ENCODE data around the gene SPECC1L.
"Not testable (repeated sequence)": the region's sequence is repeated elsewhere in the genome, so short reads cannot be mapped to it uniquely, and the experiment has no call there.

The SPECC1L gene

DNA sequence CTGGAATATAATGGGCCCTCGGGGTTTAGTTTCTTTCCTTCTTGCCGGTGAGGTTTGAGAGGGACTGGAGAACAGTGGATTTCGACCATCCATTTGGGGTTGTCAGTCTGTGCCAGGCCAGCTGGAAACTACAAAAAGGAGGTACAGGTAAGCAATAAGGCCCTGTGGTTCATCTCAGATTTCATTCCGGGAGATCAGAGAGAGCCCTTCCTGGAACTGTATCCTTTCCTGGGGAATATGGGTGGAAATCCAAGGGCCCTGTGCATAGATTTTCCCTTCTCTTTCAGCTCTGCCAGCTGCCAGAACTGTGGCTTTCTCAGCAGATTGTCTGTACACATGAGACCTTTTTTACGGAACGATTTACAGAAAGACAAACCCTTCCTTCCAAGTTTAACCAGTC is 17.2 kb downstream of the SPECC1L start:
- DNase-seq (ENCODE audit: low read depth): not testable (repeated sequence)

DNA sequence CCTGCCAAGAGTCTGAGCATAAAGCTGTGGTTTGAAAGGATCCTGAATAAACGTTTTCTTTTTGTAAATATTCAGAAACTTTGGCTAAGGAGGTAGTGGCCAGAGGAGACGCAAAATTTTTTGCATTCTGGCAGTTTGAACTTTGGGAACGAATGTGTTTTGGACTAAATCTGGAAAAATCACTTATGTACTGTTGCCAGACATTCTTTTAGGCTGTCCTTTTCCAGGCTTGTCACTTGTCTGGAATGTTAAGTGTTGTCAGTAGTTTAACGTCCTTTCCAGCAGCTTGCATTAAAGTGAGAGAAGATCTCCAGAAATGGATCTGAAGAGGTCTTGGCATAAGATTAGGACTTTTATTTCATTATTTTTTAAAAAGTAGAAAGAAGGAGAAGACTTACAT is 18.5 kb downstream of the SPECC1L start:
- peak; percentile 74 for DNase-seq (ENCODE audit: low read depth)

DNA sequence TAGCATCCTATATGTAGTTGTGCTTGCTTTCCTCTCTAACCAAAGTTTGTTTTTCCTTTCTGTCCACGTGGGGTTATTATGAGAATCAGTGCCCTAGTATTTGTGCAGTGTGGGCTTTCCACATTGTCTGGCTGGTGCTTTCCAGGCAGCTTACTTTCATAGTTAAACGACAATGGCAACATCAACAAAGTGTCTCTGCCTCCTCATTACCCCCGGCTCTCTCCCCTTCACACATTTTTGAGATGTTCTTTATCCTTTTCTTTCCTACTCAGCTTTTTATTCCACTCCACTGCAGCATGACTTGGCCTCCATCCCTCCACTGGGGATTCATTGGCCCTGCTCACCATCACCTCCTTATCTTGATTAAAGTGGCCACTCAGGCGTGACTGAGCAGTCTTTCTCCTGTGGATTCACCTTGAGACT is 19.1 kb downstream of the SPECC1L start:
- DNase-seq (ENCODE audit: low read depth): no peak

DNA sequence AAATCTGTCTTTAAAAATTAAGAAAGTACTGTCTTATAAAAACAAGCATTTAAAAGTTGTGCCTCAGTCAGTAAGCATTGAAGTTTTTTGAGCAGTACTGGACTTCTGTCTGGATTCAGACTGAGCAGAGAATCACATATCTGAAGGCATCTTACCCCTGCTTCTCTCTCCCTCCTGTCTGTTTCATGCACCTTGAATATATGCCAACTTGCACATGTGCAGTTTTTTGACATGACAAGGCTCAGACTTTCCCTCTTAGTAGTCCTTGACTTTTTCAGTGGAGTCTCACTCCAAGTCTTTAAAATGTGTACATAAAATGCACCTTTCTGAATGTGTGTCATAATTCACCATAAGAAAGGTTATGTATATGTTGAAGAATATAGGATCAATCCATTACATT is 19.8 kb downstream of the SPECC1L start:
- no peak for DNase-seq (ENCODE audit: low read depth)

DNA sequence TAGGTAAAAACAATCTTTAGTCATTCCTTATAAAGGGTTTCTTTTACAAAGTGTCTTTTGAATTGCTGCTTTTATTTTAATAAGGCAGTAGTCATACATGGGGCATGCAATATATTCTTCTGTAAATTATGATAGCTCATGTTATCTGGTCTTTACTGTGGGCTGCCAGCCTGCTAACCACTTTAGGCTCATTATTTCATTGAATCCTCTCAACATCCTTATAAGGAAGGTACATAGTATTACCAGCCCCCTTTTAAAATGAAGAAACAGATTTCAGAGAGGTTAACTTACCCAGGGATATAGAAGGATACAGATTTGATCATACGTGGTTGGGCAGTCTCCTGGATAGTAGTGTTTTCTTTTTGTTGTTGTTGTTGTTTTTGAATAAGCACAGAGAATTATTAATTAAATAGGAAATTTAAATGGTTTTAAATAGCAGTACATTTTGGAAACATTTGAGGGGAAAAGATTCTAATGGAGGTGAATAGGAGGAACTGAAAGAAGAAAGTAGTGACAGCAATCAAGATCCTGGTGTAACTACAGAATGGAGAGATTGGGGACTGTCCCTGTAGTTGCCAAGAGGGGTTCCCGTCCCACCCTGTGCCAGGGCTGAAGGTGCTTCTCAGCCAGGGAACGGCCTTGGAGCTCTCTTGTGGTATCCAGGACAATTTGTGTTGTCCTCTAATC is 21.0 kb downstream of the SPECC1L start:
- no peak for DNase-seq (ENCODE audit: low read depth)

DNA sequence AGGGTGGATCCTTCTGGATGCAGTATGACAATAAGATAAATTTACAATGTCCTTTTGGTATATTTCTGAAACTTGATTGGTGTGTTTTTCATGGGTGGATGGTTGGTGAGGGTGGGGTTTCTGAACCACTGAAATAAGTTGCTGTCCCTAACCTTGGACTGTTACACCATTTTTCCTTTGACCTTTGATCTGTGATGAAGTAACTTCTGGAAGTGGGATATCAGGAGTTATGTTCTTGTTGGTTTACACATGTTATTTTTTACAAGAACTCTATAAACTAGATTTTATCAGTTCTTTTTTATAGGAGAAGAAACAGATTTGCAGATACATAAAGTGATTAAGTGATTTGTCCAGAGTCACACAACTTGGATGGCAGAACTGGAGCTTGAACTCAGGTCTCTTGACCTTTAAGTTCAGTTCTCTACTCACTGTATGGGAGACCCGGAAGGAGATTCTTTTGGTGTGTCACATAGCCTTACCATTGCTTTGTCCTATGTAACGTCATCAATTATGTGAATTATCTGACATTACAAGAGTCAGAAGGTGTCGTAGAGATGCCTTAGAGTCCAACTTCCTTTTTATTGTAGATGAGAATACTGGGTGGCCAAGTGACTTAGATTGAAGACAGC is 21.7 kb downstream of the SPECC1L start:
- not testable (repeated sequence) for DNase-seq (ENCODE audit: low read depth)

DNA sequence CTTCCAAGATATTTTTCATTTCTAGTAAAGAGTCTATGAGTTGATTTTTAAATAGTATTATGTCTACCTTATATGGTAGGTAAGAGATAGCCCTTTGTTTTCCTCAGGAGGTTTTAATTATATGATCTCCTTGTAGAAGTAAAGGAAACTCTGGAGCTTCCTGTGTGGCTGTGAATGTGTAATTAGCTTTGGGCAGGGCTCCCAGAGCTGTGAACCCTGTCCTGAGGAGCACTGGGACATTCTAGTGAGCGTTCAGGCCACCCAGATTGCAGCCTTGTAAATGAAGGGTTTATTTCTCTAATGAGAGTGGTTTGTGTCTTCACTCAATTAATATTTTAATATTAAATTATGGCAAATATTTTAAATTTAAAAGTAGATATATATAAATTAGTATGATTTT is 24.3 kb downstream of the SPECC1L start:
- DNase-seq (ENCODE audit: low read depth): not testable (repeated sequence)

DNA sequence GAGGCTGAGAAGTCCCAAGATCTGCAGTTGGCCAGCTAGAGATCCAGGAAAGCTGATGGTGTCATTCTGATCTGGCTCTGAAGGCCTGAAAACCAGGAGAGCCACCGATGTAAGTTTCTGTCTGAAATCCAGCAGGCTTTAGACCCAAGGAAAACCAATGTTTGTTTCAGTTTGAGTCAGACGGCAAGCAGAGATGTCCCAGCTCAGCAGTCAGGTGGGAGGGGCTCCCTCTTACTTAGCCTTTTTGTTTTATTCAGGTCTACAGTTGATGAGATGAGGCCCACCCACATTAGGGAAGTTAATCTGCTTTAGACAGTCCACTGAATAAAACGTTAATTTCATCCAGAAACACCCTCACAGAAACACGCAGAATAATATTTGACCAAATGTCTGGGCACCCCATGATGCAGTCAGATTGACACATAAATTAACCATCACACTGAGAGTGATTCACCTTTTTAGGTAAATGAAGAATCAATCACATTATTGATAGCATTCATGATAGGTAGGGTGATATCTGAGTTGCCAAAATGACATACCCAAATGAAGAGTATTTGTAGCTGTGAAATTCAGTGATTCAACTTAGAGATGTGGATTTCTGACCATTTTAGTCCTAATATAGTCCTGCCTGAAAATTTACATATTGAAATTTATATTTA is 28.0 kb downstream of the SPECC1L start:
- DNase-seq (ENCODE audit: low read depth): not testable (repeated sequence)

DNA sequence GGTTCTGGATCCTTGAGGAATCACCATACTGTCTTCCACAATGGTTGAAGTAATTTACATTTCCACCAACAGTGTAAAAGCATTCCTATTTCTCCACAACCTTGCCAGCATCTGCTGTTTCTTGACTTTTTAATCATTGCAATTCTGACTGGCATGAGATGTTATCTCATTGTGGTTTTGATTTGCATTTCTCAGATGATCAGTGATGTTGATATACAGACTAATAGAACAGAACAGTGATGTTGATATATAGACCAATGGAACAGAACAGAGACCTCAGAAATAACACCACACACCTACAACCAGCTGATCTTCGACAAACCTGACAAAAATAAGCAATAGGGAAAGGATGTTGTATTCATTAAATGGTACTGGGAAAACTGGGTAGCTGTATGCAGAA is 29.9 kb downstream of the SPECC1L start:
- DNase-seq (ENCODE audit: low read depth): not testable (repeated sequence)

DNA sequence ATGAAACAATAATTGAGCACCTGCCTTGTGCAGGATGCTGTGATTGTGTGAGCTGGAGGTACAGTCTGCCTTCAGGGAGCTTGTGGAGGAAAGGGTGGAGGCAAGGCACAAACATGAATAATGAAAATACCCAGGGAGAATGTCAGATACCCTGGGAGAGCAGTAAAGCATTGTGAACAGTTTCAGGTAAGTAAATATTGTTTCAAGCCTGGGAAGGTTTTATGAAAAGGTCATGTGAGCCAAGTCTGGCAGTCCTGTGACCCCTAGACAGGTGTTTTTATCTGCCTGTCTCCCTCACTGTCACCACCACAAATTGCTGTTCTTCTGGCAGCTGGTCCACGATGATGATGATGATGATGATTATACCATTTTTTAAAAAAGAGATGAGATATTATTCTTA is 32.0 kb downstream of the SPECC1L start:
- DNase-seq (ENCODE audit: low read depth): no peak

DNA sequence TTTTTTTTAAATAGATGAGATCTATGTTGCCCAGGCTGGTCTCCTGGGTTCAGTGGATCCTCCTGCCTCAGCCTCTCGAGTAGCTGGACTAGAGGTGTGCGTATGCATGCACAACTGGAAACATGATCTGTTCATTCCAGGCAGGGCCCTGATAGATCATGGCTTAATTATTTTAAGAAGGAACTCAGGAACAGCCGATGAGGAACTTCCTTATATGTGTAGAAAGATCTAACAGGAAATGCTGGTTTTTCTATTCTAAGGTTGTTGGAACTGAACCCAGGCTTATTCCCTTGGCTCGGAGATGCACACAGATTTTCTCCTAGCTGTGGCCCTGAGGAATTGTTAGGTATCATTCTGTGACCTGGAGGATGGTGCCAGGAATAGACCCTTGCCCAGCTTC is 32.4 kb downstream of the SPECC1L start:
- DNase-seq (ENCODE audit: low read depth): no peak

DNA sequence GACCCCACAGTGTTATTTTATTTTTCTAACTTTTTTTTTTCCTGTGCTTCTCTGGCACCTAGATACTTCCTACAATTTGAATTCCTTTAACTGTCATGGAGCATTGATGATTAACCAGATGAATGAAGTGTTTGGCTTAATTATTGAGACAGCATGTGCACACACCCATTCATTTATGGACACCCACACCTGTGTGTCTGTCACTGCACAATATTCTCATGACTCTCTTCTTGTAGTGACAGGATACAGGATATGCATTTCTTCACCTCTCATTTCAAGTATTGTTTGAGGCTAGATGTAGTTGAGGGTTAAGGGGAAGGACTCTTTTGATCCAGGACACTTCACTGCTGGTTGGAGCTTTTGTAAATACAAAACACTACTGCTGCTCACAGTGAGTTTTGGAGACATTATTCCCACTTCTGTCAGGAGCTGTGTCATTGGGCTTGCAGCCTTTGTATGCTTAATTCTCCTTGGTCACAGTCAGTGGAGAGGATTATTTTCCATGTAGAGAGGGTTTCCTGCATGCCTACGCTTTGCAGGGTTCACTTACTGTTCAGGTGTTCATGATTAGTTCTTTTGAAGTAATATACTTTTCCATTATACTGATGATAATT is 33.5 kb downstream of the SPECC1L start:
- DNase-seq (ENCODE audit: low read depth): no peak

DNA sequence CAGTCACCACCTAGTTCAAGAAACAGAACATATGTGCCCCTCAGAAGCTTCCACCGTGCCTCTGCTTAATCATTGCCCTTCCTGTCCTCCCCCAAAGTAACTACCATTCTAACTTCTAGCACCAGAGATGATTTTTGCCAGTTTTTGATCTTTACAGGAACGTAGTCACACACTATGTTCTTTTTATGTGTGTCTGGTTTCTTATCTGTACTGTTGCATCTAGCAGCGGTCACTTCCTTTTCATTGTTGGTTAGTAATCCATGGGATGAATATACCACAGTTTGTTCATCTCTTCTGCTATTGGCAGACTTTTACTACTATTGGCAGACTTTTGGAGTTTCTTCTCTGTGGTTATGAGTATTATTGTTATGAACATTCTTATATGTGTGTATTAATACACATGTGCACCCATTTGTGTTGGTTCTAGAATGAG is 34.6 kb downstream of the SPECC1L start:
- no peak for DNase-seq (ENCODE audit: low read depth)

DNA sequence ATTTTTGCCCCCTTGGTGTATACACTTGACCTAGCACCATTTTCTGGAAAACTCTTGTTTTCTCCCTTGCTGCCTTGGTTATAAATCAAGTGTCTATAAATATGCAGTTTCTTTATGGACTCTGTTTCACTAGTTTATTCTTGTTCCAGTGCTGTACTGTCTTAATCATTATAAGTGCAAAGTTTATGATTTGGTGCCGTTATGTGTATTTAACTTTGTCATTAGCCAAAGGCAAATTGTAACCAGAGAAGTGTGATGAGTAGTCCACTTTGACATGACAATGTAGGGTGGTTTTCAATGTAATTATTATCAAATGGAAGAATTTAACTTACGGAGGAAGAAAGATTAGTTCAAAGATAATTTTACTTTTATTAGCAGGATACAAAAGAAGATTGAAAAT is 40.3 kb downstream of the SPECC1L start:
- no peak for DNase-seq (ENCODE audit: low read depth)

DNA sequence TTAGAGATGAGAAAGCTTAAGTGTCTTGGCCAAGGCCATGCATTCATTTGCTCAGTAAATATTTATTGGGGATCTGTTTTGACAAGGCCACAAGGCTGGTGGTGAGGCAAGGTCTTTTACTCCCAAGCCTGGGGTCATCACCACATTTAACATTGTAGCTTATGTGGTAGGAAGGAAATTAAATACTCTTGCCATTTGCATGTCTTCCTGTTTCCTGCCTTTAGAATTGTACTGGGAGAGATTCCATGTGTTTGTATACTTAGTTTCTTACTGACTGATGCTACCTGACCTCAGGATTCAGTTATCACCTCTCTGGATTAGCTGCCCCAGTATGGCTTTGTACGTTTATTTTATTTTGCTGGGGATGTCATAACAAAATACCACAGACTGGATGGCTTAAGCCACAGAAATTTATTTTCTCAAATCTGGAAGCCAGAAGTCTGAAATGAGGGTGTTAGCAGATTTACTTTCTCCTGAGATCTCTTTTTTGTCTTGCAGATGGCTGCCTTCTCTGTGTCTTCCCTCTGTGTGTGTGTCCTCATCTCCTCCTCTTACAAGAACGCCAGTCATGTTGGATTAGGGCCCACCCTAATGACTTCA is 44.8 kb downstream of the SPECC1L start:
- DNase-seq (ENCODE audit: low read depth): no peak

DNA sequence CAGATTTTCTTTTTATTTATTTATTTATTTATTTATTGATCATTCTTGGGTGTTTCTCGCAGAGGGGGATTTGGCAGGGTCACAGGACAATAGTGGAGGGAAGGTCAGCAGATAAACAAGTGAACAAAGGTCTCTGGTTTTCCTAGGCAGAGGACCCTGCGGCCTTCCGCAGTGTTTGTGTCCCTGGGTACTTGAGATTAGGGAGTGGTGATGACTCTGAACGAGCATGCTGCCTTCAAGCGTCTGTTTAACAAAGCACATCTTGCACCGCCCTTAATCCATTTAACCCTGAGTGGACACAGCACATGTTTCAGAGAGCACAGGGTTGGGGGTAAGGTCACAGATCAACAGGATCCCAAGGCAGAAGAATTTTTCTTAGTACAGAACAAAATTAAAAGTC is 45.6 kb downstream of the SPECC1L start:
- not testable (repeated sequence) for DNase-seq (ENCODE audit: low read depth)

DNA sequence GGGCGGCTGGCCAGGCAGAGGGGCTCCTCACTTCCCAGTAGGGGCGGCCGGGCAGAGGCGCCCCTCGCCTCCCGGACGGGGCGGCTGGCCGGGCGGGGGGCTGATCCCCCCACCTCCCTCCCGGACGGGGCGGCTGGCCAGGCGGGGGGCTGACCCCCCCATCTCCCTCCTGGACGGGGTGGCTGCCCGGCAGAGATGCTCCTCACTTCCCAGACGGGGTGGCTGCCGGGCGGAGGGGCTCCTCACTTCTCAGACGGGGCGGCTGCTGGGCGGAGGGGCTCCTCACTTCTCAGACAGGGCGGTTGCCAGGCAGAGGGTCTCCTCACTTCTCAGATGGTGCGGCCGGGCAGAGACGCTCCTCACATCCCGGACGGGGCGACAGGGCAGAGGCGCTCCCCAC is 46.9 kb downstream of the SPECC1L start:
- DNase-seq (ENCODE audit: low read depth): not testable (repeated sequence)

DNA sequence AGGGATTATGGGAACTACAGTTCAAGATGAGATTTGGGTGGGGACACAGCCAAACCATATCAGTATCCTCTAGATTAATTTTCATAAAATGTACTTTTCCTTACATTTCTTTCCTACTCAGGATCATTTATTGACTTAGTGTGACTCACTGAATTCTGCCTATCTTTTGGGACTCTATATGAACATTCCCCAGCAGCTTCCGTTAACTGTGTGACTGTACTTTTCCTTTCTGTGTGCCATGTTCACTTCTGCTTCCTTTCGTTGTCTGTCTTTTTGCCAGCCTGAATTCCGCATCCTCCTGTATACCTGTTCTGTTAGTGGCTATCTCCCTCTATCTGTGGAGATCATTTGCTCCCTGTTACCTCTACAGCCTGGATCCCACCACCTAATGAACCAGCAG is 48.8 kb downstream of the SPECC1L start:
- DNase-seq (ENCODE audit: low read depth): no peak

DNA sequence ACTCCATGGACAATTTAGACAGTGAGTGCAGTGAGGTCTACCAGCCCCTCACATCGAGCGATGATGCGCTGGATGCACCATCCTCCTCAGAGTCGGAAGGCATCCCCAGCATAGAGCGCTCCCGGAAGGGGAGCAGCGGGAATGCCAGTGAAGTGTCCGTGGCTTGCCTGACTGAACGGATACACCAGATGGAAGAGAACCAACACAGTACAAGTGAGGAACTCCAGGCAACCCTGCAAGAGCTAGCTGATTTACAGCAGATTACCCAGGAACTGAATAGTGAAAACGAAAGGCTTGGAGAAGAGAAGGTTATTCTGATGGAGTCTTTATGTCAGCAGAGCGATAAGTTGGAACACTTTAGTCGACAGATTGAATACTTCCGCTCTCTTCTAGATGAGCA is 51.4 kb downstream of the SPECC1L start:
- DNase-seq (ENCODE audit: low read depth): no peak

DNA sequence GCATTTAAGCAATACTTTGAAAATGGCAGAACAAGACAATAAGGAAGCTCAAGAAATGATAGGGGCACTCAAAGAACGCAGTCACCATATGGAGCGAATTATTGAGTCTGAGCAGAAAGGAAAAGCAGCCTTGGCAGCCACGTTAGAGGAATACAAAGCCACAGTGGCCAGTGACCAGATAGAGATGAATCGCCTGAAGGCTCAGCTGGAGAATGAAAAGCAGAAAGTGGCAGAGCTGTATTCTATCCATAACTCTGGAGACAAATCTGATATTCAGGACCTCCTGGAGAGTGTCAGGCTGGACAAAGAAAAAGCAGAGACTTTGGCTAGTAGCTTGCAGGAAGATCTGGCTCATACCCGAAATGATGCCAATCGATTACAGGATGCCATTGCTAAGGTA is 51.9 kb downstream of the SPECC1L start:
- DNase-seq (ENCODE audit: low read depth): no peak

DNA sequence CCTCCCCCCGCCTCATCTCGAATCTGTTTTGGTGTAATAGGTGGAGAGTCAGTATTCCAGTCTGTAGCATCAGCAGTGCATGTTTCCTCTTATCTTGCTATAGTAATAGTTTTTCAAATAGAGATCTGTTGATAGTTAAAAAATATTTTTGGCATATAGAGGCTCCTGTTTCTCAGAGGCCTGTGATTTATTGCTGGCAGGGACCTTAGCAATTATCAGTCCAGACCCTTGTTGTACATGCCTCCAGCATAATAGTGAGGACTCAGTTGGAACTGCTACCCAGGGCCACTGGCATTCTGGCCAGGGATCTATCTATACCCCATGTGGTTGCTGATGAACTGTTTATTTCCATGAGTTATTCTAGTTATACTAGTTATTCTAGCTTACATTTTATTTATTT is 52.6 kb downstream of the SPECC1L start:
- no peak for DNase-seq (ENCODE audit: low read depth)

DNA sequence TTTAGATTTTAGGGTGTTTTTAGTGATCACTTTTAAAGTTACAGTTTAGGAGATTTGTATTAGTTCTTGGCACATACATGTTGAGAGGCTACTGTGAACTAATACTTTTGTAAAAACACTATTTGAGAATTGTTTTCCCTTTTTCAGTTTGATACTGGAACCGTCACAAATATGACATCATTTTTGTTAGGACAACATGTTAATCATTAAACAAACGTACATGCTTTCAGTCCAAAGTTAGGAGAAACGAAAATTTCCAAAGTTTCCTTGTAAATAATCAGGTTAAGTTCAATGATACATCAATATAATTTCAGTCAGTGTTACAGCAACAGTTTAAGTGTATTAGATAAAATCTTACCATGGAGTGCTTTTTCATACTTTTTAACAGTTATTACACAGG is 53.1 kb downstream of the SPECC1L start:
- no peak for DNase-seq (ENCODE audit: low read depth)

DNA sequence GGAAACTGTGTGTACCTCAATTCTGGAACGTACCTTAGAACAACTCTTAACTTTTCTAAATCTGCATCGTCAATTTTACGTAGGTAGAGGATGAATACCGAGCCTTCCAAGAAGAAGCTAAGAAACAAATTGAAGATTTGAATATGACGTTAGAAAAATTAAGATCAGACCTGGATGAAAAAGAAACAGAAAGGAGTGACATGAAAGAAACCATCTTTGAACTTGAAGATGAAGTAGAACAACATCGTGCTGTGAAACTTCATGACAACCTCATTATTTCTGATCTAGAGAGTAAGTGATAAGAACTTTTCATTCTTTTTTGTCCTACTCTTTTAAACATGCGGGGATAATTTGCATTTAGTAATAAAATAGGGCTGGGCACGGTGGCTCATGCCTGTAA is 53.5 kb downstream of the SPECC1L start:
- no peak for DNase-seq (ENCODE audit: low read depth)

Data from HS-27A (cell line).